OCI-LY7 (cell line): ENCODE data around the gene ARMH4. TPM values are rescaled to one million over a fixed set of nuclear protein-coding genes. Genes with fewer than 3 reads are reported as not detected.

Source experiments
- BruUV-seq: library from RNA; stranded (reverse); fragments of 400-500 nt; replicated peaks from 2 replicates; lab custom pipeline; 2021; lab: Mats Ljungman, UMichigan
- CTCF ChIA-PET: fragments of 300-600 bp; sonication (Branson Sonifier 250); formaldehyde crosslinking; loops from one replicate; lab custom pipeline; 2022; ENCODE audit warnings: antibody characterized with exemption; ENCODE audit not compliant: unreplicated experiment; lab: Charles Lee
- POLR2A ChIA-PET: fragments of 300-600 bp; sonication (Branson Sonifier 250); formaldehyde crosslinking; loops from one replicate; lab custom pipeline; 2022; ENCODE audit warnings: antibody characterized with exemption; lab: Charles Lee
- DNase-seq: peaks from one replicate; pipeline ENCODE4 v3.0.0-alpha.2; 2015; ENCODE audit warnings: low spot score
- H2AFZ ChIP-seq: fragments of 200-600 bp; sonication (generic), shearing (Covaris generic); 2 replicates; pipeline ENCODE4 v1.6.1; 2014; ENCODE audit warnings: mild to moderate bottlenecking, antibody characterized with exemption, low read length, moderate library complexity
- H3K27ac ChIP-seq: fragments of 200-600 bp; sonication (generic); 2 replicates; pipeline ENCODE4 v1.5.1; 2014; ENCODE audit warnings: mixed run types, low read depth, mild to moderate bottlenecking, moderate library complexity, low read length, inconsistent platforms; ENCODE audit not compliant: poor library complexity, severe bottlenecking
- H3K36me3 ChIP-seq: fragments of 200-600 bp; sonication (generic); 2 replicates; pipeline ENCODE4 v1.6.1; 2014; ENCODE audit warnings: mild to moderate bottlenecking, antibody characterized with exemption, low read length, moderate library complexity, mixed read lengths; ENCODE audit not compliant: insufficient read depth
- H3K4me1 ChIP-seq: fragments of 200-600 bp; sonication (generic); 2 replicates; pipeline ENCODE4 v1.5.1; 2014; ENCODE audit warnings: mild to moderate bottlenecking, low read length; ENCODE audit not compliant: insufficient read depth, poor library complexity, severe bottlenecking
- H3K4me2 ChIP-seq: fragments of 200-600 bp; sonication (generic); 2 replicates; pipeline ENCODE4 v1.6.1; 2014; ENCODE audit warnings: mild to moderate bottlenecking, low read length
- H3K4me3 ChIP-seq: fragments of 200-600 bp; sonication (generic); 2 replicates; pipeline ENCODE4 v1.5.1; 2014; ENCODE audit warnings: mild to moderate bottlenecking, low read depth, low read length; ENCODE audit not compliant: poor library complexity, severe bottlenecking
- H3K79me2 ChIP-seq: fragments of 200-600 bp; sonication (generic); 2 replicates; pipeline ENCODE4 v1.6.1; 2016; ENCODE audit warnings: low read depth, mild to moderate bottlenecking, low read length, moderate library complexity, mixed read lengths; ENCODE audit not compliant: insufficient read depth
- H3K9me2 ChIP-seq: fragments of 200-600 bp; sonication (generic); 2 replicates; pipeline ENCODE4 v1.6.1; 2016; ENCODE audit warnings: mild to moderate bottlenecking, low read length, mixed read lengths; ENCODE audit not compliant: insufficient read depth
- H3K9me3 ChIP-seq: fragments of 200-600 bp; sonication (generic); 2 replicates; pipeline ENCODE4 v1.6.1; 2014; ENCODE audit warnings: mild to moderate bottlenecking, mixed run types, low read length, mixed read lengths
- H4K20me1 ChIP-seq: fragments of 200-600 bp; sonication (generic); 2 replicates; pipeline ENCODE4 v1.6.1; 2014; ENCODE audit warnings: mild to moderate bottlenecking, antibody characterized with exemption, low read length, moderate library complexity, mixed read lengths; ENCODE audit not compliant: insufficient read depth
- EZH2phosphoT487 ChIP-seq: fragments of 200-600 bp; sonication (generic); IDR thresholded peaks from 2 replicates; pipeline ENCODE4 v1.6.1; 2018; ENCODE audit warnings: low read depth, borderline replicate concordance, mild to moderate bottlenecking, mixed run types, antibody characterized with exemption, low read length, moderate library complexity, mixed read lengths
- intact Hi-C: fragments of 100-400 bp; cut with micrococcal nuclease; formaldehyde crosslinking; loops from one replicate; pipeline ENCODE4 v1.10.0; 2022; ENCODE audit not compliant: unreplicated experiment
- total RNA-seq, 2 experiments: library from RNA; depleted of rRNA in 1 of 2; stranded (reverse); fragments of >200 nt in 1 of 2; shearing (Covaris generic) in 1 of 2; gene quantifications; 2 replicates each; pipeline ENCODE4 v1.2.3, GENCODE V29; 2014 to 2022
- TF ChIP-seq, protein P1 (sequence below): fragments of 200-600 bp; sonication (generic); conservative IDR thresholded peaks from 2 replicates; pipeline ENCODE4 v1.5.1; 2014; ENCODE audit warnings: mild to moderate bottlenecking, antibody characterized with exemption, low read length, moderate library complexity, mixed read lengths

The ARMH4 gene
- total RNA-seq, 2 experiments from 2014 or later = 0.25 TPM; not detected in 1

DNA sequence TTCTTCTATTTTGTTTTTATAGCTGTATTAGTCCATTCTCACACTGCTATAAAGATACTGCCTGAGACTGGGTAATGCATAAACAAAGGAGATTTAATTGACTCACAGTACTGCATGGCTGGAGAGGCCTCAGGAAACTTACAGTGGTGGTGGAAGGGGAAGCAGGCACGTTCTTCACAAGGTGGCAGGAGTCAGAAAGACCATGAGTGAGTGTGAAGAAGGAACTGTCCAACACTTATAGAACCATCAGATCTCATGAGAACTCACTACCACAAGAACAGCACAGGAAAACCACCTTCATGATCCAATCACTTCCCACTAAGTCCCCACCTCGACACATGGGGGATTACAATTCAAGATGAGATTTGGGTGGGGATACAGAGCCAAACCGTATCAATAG lies 42.3 kb downstream of the ARMH4 start:
- no peaks in the 10 kb centered on the region for H3K9me3 ChIP-seq
- BruUV-seq = no TSS peak
- POLR2A ChIA-PET = interaction anchor here (0.5 to 1.7 kb wide), 4 partner anchors 21 to 240 kb away, joined by 3 to 4 read pairs (median 3); no protein-coding TSS in a partner anchor
- no peaks in the 10 kb centered on the region for H3K9me2 ChIP-seq
- no peak for DNase-seq
- H3K79me2 ChIP-seq = no peaks in the 10 kb centered on the region
- H3K4me3 ChIP-seq = no peak overlapping the region
- no peak for TF ChIP-seq EZH2phosphoT487
- TF ChIP-seq, protein P1, sequence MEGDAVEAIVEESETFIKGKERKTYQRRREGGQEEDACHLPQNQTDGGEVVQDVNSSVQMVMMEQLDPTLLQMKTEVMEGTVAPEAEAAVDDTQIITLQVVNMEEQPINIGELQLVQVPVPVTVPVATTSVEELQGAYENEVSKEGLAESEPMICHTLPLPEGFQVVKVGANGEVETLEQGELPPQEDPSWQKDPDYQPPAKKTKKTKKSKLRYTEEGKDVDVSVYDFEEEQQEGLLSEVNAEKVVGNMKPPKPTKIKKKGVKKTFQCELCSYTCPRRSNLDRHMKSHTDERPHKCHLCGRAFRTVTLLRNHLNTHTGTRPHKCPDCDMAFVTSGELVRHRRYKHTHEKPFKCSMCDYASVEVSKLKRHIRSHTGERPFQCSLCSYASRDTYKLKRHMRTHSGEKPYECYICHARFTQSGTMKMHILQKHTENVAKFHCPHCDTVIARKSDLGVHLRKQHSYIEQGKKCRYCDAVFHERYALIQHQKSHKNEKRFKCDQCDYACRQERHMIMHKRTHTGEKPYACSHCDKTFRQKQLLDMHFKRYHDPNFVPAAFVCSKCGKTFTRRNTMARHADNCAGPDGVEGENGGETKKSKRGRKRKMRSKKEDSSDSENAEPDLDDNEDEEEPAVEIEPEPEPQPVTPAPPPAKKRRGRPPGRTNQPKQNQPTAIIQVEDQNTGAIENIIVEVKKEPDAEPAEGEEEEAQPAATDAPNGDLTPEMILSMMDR = no peak
- H3K4me1 ChIP-seq = no peaks in the 10 kb centered on the region
- H3K27ac ChIP-seq = no peak overlapping the region
- H3K4me2 ChIP-seq = no peak overlapping the region
- no peak overlapping the region for H2AFZ ChIP-seq
- CTCF ChIA-PET = no interaction called here
- intact Hi-C loops = no loop called here
- no peaks in the 10 kb centered on the region for H3K36me3 ChIP-seq
- H4K20me1 ChIP-seq = no peaks in the 10 kb centered on the region

DNA sequence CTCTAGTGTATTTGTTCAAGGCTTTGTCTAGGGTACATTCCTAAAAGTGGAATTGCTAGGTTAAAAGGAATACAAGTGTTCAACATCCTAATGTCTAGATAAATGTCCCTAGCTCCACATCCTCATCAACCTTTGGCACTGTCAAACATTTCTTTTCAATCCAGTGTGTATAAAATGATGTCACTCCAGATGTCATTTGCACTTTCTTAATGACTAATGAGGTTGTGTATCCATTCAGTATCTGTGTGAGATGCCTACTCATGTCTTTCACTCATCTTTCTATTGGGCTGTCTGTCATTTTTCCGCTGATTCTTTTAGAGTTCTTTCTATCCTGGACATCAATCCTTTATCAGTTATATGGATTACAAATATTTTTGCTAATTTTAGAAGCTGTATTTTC lies 43.3 kb downstream of the ARMH4 start:
- TF ChIP-seq EZH2phosphoT487 = no peak
- TF ChIP-seq, protein P1 = no peak
- no TSS peak for BruUV-seq

DNA sequence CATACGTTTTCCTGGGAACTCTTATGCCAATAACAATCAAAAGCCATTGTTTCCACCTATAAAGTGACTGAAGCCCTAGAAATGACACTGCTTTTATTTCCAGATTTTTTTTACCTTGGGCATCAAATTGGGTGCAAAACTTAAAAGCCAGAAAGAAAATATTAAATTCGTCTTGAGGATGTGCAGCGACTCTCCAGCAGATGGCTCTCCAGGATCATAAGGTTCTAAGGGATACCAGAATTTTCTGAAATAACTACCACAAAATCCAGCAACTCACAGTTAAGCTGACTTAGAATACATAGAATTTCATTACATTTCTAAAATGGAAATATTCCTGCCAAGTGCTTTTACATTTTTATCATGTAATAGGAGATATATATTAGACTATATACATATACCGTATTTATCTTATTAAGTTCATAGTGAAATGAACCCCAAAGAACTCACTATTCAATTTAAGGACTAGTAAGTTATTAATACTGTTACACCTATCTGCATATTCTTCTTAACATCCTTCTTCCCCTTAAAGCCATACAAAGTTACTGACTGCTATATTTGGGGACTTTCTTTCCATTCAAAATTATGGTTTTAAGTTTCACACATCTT lies 44.0 kb downstream of the ARMH4 start:
- Histone ChIP-seq H3K36me3 (no peaks in the 10 kb centered on the region), H3K9me3 (no peaks in the 10 kb centered on the region), H3K4me2 (no peak overlapping the region), H4K20me1 (no peaks in the 10 kb centered on the region), H2AFZ (no peak overlapping the region), H3K4me1 (no peaks in the 10 kb centered on the region), H3K9me2 (no peaks in the 10 kb centered on the region), H3K4me3 (no peak overlapping the region), H3K27ac (no peak overlapping the region), H3K79me2 (no peaks in the 10 kb centered on the region)
- intact Hi-C loops = loop anchor here (1.0 kb wide), 1 partner anchor 58 kb away; no protein-coding TSS in a partner anchor
- POLR2A ChIA-PET = interaction anchor here (0.6 kb wide), 1 partner anchor 67 kb away, joined by 3 read pairs; no protein-coding TSS in a partner anchor
- BruUV-seq = no TSS peak
- DNase-seq = peak; percentile 56
- TF ChIP-seq, protein P1 = peak; percentile 92
- no peak for TF ChIP-seq EZH2phosphoT487
- CTCF ChIA-PET = no interaction called here

More for the DNA sequence above, 43.3 kb downstream of the ARMH4 start:
- Histone ChIP-seq H3K27ac (no peak overlapping the region), H3K4me3 (no peak overlapping the region), H3K9me3 (no peaks in the 10 kb centered on the region), H3K4me1 (no peaks in the 10 kb centered on the region), H2AFZ (no peak overlapping the region), H3K36me3 (no peaks in the 10 kb centered on the region), H3K79me2 (no peaks in the 10 kb centered on the region), H3K4me2 (no peak overlapping the region), H4K20me1 (no peaks in the 10 kb centered on the region), H3K9me2 (no peaks in the 10 kb centered on the region)
- no peak for DNase-seq
- CTCF ChIA-PET = no interaction called here
- POLR2A ChIA-PET = interaction anchor here (0.6 to 0.8 kb wide), 2 partner anchors 10 to 319 kb away, joined by 3 read pairs; partner anchors contain the start of genes KIAA0586 and TIMM9
- intact Hi-C loops = loop anchor here (1.0 kb wide), 1 partner anchor 58 kb away; no protein-coding TSS in a partner anchor
